HCT116 (cell line): Measurements from ENCODE around the gene MYH7. TPM values are rescaled to one million over a fixed set of nuclear protein-coding genes. Genes with fewer than 3 reads are reported as not detected.

ENCODE experiments used
- ATAC-seq: fragments of 200-7000 bp; cut with Tn5 transposase; 2 replicates; pipeline ENCODE4 v1.9.1; 2020; ENCODE audit warnings: mild to moderate bottlenecking, moderate library complexity
- BruUV-seq: library from RNA; stranded (reverse); fragments of 400-500 nt; replicated peaks from 2 replicates; lab custom pipeline; 2021; lab: Mats Ljungman, UMichigan
- CTCF ChIA-PET: fragments of 300-600 bp; sonication (Branson Sonifier 250); formaldehyde crosslinking; loops from one replicate; lab custom pipeline; 2021; ENCODE audit warnings: antibody characterized with exemption; lab: Charles Lee
- POLR2A ChIA-PET: fragments of 300-600, 350-600 bp; sonication (Branson Sonifier 250); formaldehyde crosslinking; loops from one replicate; lab custom pipeline; 2021; ENCODE audit warnings: antibody characterized with exemption; lab: Charles Lee
- RAD21 ChIA-PET, 2 experiments: fragments of 300-600 bp; sonication (Branson Sonifier 250); formaldehyde crosslinking; loops; one replicate each; lab custom pipeline; 2023; ENCODE audit warnings: low total read pairs in 2 of 2; ENCODE audit not compliant: uncharacterized antibody in 2 of 2, unreplicated experiment in 2 of 2, low non-redundant PET in 1 of 2; lab: Charles Lee
- DNase-seq: peaks from one replicate; pipeline ENCODE4 v3.0.0-alpha.2; 2010; ENCODE audit warnings: low read depth, low spot score
- H2AFZ ChIP-seq: fragments of 200-600 bp; shearing (Covaris generic), sonication (generic); 2 replicates; pipeline ENCODE4 v1.6.1; 2017; ENCODE audit warnings: low read depth, mixed run types, mixed read lengths, antibody characterized with exemption, low read length; ENCODE audit not compliant: poor library complexity, severe bottlenecking
- H3K27ac ChIP-seq: 2 replicates; pipeline ENCODE4 v1.5.1; 2012; ENCODE audit warnings: low read depth, low read length
- H3K27me3 ChIP-seq: fragments of 200-600 bp; sonication (generic); 2 replicates; pipeline ENCODE4 v1.6.1; 2016; ENCODE audit warnings: mixed run types, low read length, mixed read lengths; ENCODE audit not compliant: insufficient read depth
- H3K36me3 ChIP-seq, 2 experiments: fragments of 200-500 bp in 1 of 2; fragments of 200-600 bp in 1 of 2; sonication (Bioruptor generic) in 1 of 2; sonication (generic) in 1 of 2; 2 replicates each; pipeline versions ENCODE4 v1.5.1 to v1.6.1; 2014 to 2016; ENCODE audit warnings: low read length in 2 of 2, inconsistent platforms in 1 of 2, mixed read lengths in 1 of 2, mixed run types in 1 of 2; ENCODE audit not compliant: insufficient read depth in 2 of 2, control insufficient read depth in 1 of 2
- H3K4me1 ChIP-seq, 2 experiments: fragments of 200-600 bp in 1 of 2; sonication (generic) in 1 of 2; 2 replicates each; pipeline versions ENCODE4 v1.5.1 to v1.6.1; 2012 to 2017; ENCODE audit warnings: low read length in 2 of 2, inconsistent platforms in 1 of 2, mild to moderate bottlenecking in 1 of 2, mixed read lengths in 1 of 2, mixed run types in 1 of 2, moderate library complexity in 1 of 2; ENCODE audit not compliant: insufficient read depth in 2 of 2, control insufficient read depth in 1 of 2
- H3K4me2 ChIP-seq: fragments of 200-600 bp; sonication (generic); 2 replicates; pipeline ENCODE4 v1.6.1; 2017; ENCODE audit warnings: mixed run types, low read length, mixed read lengths
- H3K4me3 ChIP-seq, 2 experiments: fragments of 200-600 bp in 1 of 2; sonication (generic) in 1 of 2; replicated peaks in 1 of 2; 2 replicates each; pipeline ENCODE4 v1.5.1; 2011 to 2016; ENCODE audit warnings: low read length in 2 of 2, control low read depth in 1 of 2, low read depth in 1 of 2, mild to moderate bottlenecking in 1 of 2, mixed read lengths in 1 of 2, mixed run types in 1 of 2
- H3K79me2 ChIP-seq: fragments of 200-600 bp; sonication (generic); 2 replicates; pipeline ENCODE4 v1.6.1; 2017; ENCODE audit warnings: mild to moderate bottlenecking, mixed run types, low read length, moderate library complexity, mixed read lengths; ENCODE audit not compliant: insufficient read depth
- H3K9ac ChIP-seq: fragments of 200-600 bp; sonication (generic); 2 replicates; pipeline ENCODE4 v1.6.1; 2016; ENCODE audit warnings: low read length, mixed read lengths
- H3K9me2 ChIP-seq: fragments of 200-600 bp; sonication (generic), shearing (Covaris generic); 2 replicates; pipeline ENCODE4 v1.6.1; 2017; ENCODE audit warnings: mixed run types, mild to moderate bottlenecking, moderate library complexity; ENCODE audit not compliant: insufficient read depth
- H3K9me3 ChIP-seq, 2 experiments: fragments of 200-500 bp in 1 of 2; fragments of 200-600 bp in 1 of 2; sonication (Bioruptor generic) in 1 of 2; sonication (generic) in 1 of 2; 2 replicates each; pipeline ENCODE4 v1.6.1; 2014 to 2017; ENCODE audit warnings: low read length in 2 of 2, mixed read lengths in 2 of 2, inconsistent platforms in 1 of 2, low read depth in 1 of 2, mild to moderate bottlenecking in 1 of 2, mixed run types in 1 of 2, moderate library complexity in 1 of 2; ENCODE audit not compliant: control insufficient read depth in 1 of 2, insufficient read depth in 1 of 2
- H4K20me1 ChIP-seq: fragments of 200-600 bp; sonication (generic), shearing (Covaris generic); 2 replicates; pipeline ENCODE4 v1.6.1; 2017; ENCODE audit warnings: mixed run types, mild to moderate bottlenecking, moderate library complexity; ENCODE audit not compliant: insufficient read depth
- EGR1 ChIP-seq: IDR thresholded peaks from 2 replicates; pipeline ENCODE4 v1.6.1; 2012; ENCODE audit warnings: low read depth
- ELF1 ChIP-seq: IDR thresholded peaks from 2 replicates; pipeline ENCODE4 v1.6.1; 2012; ENCODE audit warnings: low read depth, borderline replicate concordance
- EZH2 ChIP-seq: fragments of 200-600 bp; sonication (generic); IDR thresholded peaks from 2 replicates; pipeline ENCODE4 v1.6.1; 2017; ENCODE audit warnings: antibody characterized with exemption, mixed run types
- EZH2phosphoT487 ChIP-seq: fragments of 200-600 bp; IDR thresholded peaks from 2 replicates; pipeline ENCODE4 v1.6.1; 2018; ENCODE audit warnings: antibody characterized with exemption, borderline replicate concordance
- FOSL1 ChIP-seq: IDR thresholded peaks from 2 replicates; pipeline ENCODE4 v1.6.1; 2012; ENCODE audit warnings: low read depth
- POLR2A ChIP-seq: IDR thresholded peaks from 2 replicates; pipeline ENCODE4 v1.7.0; 2011; ENCODE audit warnings: borderline replicate concordance; ENCODE audit not compliant: insufficient read depth, insufficient read length; ENCODE audit errors: extremely low read depth
- SP1 ChIP-seq: IDR thresholded peaks from 2 replicates; pipeline ENCODE4 v1.6.1; 2012; ENCODE audit warnings: low read depth
- SRF ChIP-seq: IDR thresholded peaks from 2 replicates; pipeline ENCODE4 v1.6.1; 2012; ENCODE audit warnings: low read depth
- TCF7L2 ChIP-seq: IDR thresholded peaks from 2 replicates; pipeline ENCODE4 v1.7.0; 2011; ENCODE audit warnings: borderline replicate concordance, inconsistent platforms; ENCODE audit not compliant: insufficient read depth, insufficient read length; ENCODE audit errors: extremely low read depth
- ZFX ChIP-seq: fragments of 450-650 bp; IDR thresholded peaks from 2 replicates; pipeline ENCODE4 v1.6.1; 2017
- intact Hi-C: fragments of 100-400 bp; cut with micrococcal nuclease; formaldehyde crosslinking; loops from 2 replicates; pipeline ENCODE4 v1.10.0; 2022
- total RNA-seq: library from RNA; stranded (reverse); gene quantifications from one replicate; pipeline ENCODE4 v1.2.1, GENCODE V29; 2021; ENCODE audit not compliant: unreplicated experiment
- TF ChIP-seq, protein P1 (sequence below): IDR thresholded peaks from 2 replicates; pipeline ENCODE4 v1.6.1; 2012; ENCODE audit warnings: low read depth

Gene MYH7
- total RNA-seq, 1 experiment from 2014 or later = not detected

DNA sequence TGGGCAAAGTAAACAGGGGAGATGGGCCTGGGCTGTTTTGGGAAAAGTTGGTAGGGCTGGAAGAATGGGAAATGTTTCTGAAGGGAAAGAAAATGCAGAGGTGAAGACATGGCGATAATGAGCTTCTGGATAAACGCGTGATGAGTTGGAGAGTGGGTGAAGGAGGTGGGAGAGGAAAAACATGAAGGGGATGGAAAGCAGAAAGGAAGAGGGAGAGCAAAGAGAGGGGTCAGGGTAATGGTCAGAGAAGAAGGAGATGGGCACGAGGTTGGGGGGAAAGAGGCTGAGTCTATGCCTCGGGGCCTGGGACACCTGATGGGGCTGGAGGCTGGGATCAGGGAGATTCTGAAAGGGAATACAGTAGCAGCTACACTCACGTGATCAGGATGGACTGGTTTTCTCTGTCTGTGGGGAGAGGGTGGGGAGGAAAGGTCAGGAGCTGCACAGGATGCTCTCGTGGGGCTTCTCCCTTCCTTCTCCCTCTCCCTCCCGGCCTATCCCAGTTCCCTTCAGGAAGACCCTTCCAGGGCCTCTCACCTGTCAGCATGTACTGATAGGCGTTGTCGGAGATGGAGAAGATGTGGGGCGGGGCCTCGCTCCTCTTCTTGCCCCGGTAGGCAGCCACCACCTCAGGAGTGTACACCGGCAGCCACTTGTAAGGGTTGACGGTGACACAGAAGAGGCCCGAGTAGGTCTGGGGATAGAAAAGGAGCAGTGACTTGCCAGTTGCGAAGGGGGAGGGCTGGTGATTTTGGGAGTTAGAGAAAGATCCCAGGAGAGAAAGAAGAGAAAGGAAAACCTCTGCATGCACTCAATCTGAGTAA, 3.1 kb downstream of the MYH7 start:
- no peaks in the 10 kb centered on the region for H3K9me2 ChIP-seq
- ChIA-PET POLR2A (no interaction called here), RAD21 (no interaction called here), CTCF (no interaction called here)
- no peak overlapping the region for H3K4me2 ChIP-seq
- no TSS peak for BruUV-seq
- intact Hi-C loops = no loop called here
- H2AFZ ChIP-seq = no peak overlapping the region
- no peaks in the 10 kb centered on the region for H3K79me2 ChIP-seq
- no peak overlapping the region for H3K4me3 ChIP-seq
- peaks cover 12% of the 10 kb centered on the region for H3K27me3 ChIP-seq
- no peak overlapping the region for H3K9ac ChIP-seq
- ATAC-seq (no peak), DNase-seq (no peak)
- no peaks in the 10 kb centered on the region for H3K36me3 ChIP-seq
- H3K27ac ChIP-seq = no peak overlapping the region
- H3K4me1 ChIP-seq = no peaks in the 10 kb centered on the region
- no peaks in the 10 kb centered on the region for H3K9me3 ChIP-seq
- H4K20me1 ChIP-seq = no peaks in the 10 kb centered on the region
- TF ChIP-seq EGR1 (no peak), ELF1 (no peak), FOSL1 (no peak), EZH2 (no peak), SRF (no peak), TCF7L2 (no peak), POLR2A (no peak), SP1 (no peak), ZFX (no peak), EZH2phosphoT487 (no peak)
- TF ChIP-seq, protein P1, sequence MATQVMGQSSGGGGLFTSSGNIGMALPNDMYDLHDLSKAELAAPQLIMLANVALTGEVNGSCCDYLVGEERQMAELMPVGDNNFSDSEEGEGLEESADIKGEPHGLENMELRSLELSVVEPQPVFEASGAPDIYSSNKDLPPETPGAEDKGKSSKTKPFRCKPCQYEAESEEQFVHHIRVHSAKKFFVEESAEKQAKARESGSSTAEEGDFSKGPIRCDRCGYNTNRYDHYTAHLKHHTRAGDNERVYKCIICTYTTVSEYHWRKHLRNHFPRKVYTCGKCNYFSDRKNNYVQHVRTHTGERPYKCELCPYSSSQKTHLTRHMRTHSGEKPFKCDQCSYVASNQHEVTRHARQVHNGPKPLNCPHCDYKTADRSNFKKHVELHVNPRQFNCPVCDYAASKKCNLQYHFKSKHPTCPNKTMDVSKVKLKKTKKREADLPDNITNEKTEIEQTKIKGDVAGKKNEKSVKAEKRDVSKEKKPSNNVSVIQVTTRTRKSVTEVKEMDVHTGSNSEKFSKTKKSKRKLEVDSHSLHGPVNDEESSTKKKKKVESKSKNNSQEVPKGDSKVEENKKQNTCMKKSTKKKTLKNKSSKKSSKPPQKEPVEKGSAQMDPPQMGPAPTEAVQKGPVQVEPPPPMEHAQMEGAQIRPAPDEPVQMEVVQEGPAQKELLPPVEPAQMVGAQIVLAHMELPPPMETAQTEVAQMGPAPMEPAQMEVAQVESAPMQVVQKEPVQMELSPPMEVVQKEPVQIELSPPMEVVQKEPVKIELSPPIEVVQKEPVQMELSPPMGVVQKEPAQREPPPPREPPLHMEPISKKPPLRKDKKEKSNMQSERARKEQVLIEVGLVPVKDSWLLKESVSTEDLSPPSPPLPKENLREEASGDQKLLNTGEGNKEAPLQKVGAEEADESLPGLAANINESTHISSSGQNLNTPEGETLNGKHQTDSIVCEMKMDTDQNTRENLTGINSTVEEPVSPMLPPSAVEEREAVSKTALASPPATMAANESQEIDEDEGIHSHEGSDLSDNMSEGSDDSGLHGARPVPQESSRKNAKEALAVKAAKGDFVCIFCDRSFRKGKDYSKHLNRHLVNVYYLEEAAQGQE = no peak
